Effector memory CD8-positive, alpha-beta T cell (primary cell): ENCODE results near the gene DNASE1L2.
"Not testable (repeated sequence)": the region's sequence is repeated elsewhere in the genome, so short reads cannot be mapped to it uniquely, and the experiment has no call there.

ENCODE experiments used
- ATAC-seq: fragments of 150-1000 bp; cut with Tn5 transposase; replicated peaks from 2 replicates; pipeline ENCODE4 v1.10.0; 2021; ENCODE audit warnings: mild to moderate bottlenecking, moderate library complexity
- DNase-seq, 3 experiments: peaks; one replicate each; pipeline ENCODE4 v3.0.0; 2021
- H3K27ac Mint-ChIP-seq, 2 donors: one replicate each; pipeline ENCODE4 v1.8.0; 2022; ENCODE audit warnings: mild to moderate bottlenecking in 2 of 2, mixed read lengths in 2 of 2, moderate library complexity in 2 of 2
- H3K27me3 Mint-ChIP-seq, 2 donors: one replicate each; pipeline ENCODE4 v1.8.0; 2022; ENCODE audit warnings: mixed read lengths in 2 of 2
- H3K36me3 Mint-ChIP-seq: one replicate; pipeline ENCODE4 v1.8.0; 2022; ENCODE audit warnings: mild to moderate bottlenecking, moderate library complexity, mixed read lengths; ENCODE audit not compliant: insufficient read depth
- H3K4me1 Mint-ChIP-seq, 2 donors: one replicate each; pipeline ENCODE4 v1.8.0; 2022; ENCODE audit warnings: low read depth in 2 of 2, mixed read lengths in 2 of 2
- H3K4me3 Mint-ChIP-seq, 2 donors: one replicate each; pipeline ENCODE4 v1.8.0; 2022; ENCODE audit warnings: mild to moderate bottlenecking in 2 of 2, mixed read lengths in 2 of 2, moderate library complexity in 2 of 2
- H3K9me3 Mint-ChIP-seq, 2 donors: one replicate each; pipeline ENCODE4 v1.8.0; 2022; ENCODE audit warnings: mixed read lengths in 2 of 2

DNASE1L2 gene

GRCh38 chr16:2233046-2233775, 3.0 kb upstream of the DNASE1L2 start:
- H3K4me1 Mint-ChIP-seq = peaks cover 0 to 2% of the 10 kb centered on the region in 2 donors
- no peak for DNase-seq
- ATAC-seq = no peak
- no peak overlapping the region for H3K4me3 Mint-ChIP-seq
- H3K9me3 Mint-ChIP-seq = no peaks in the 10 kb centered on the region
- H3K27me3 Mint-ChIP-seq = no peaks in the 10 kb centered on the region
- H3K36me3 Mint-ChIP-seq = peaks cover 24% of the 10 kb centered on the region
- H3K27ac Mint-ChIP-seq = no peak overlapping the region

GRCh38 chr16:2233872-2234812, 2.1 kb upstream of the DNASE1L2 start:
- Mint-ChIP-seq H3K9me3 (no peaks in the 10 kb centered on the region), H3K4me3 (no peak overlapping the region), H3K27me3 (no peaks in the 10 kb centered on the region), H3K27ac (no peak overlapping the region), H3K4me1 (peaks cover 0 to 2% of the 10 kb centered on the region in 2 donors), H3K36me3 (peaks cover 21% of the 10 kb centered on the region)
- DNase-seq (no peak), ATAC-seq (no peak)

- H3K9me3 Mint-ChIP-seq = no peaks in the 10 kb centered on the region
- no peak overlapping the region for H3K4me3 Mint-ChIP-seq
- H3K36me3 Mint-ChIP-seq = peaks cover 16% of the 10 kb centered on the region
- no peak overlapping the region for H3K27ac Mint-ChIP-seq
- no peak for ATAC-seq
- H3K4me1 Mint-ChIP-seq = peaks cover 0 to 2% of the 10 kb centered on the region in 2 donors
- no peaks in the 10 kb centered on the region for H3K27me3 Mint-ChIP-seq
- no peak for DNase-seq
Observed at GRCh38 chr16:2234813-2235170, 1.5 kb upstream of the DNASE1L2 start.

GRCh38 chr16:2235234-2235651, 1.0 kb upstream of the DNASE1L2 start:
- peaks cover 13% of the 10 kb centered on the region for H3K36me3 Mint-ChIP-seq
- H3K27ac Mint-ChIP-seq = no peak overlapping the region
- peaks cover 0 to 2% of the 10 kb centered on the region in 2 donors for H3K4me1 Mint-ChIP-seq
- no peaks in the 10 kb centered on the region for H3K9me3 Mint-ChIP-seq
- no peaks in the 10 kb centered on the region for H3K27me3 Mint-ChIP-seq
- DNase-seq = no peak
- ATAC-seq = no peak
- no peak overlapping the region for H3K4me3 Mint-ChIP-seq

- no peak overlapping the region for H3K27ac Mint-ChIP-seq
- H3K4me3 Mint-ChIP-seq = peak overlapping the region in 1 of 2 donors; percentile 14
- H3K36me3 Mint-ChIP-seq = peaks cover 10% of the 10 kb centered on the region
- ATAC-seq (no peak), DNase-seq (no peak)
- H3K4me1 Mint-ChIP-seq = peaks cover 0 to 2% of the 10 kb centered on the region in 2 donors
- no peaks in the 10 kb centered on the region for H3K27me3 Mint-ChIP-seq
- H3K9me3 Mint-ChIP-seq = no peaks in the 10 kb centered on the region
Observed at GRCh38 chr16:2235695-2236336, 428 bp upstream of the DNASE1L2 start.

GRCh38 chr16:2237102-2237482, 848 bp downstream of the DNASE1L2 start:
- H3K27me3 Mint-ChIP-seq = no peaks in the 10 kb centered on the region
- peaks cover 0 to 2% of the 10 kb centered on the region in 2 donors for H3K4me1 Mint-ChIP-seq
- no peak overlapping the region for H3K27ac Mint-ChIP-seq
- ATAC-seq (no peak), DNase-seq (no peak)
- no peaks in the 10 kb centered on the region for H3K9me3 Mint-ChIP-seq
- peaks cover 11% of the 10 kb centered on the region for H3K36me3 Mint-ChIP-seq
- H3K4me3 Mint-ChIP-seq = no peak overlapping the region

GRCh38 chr16:2237493-2238149, 1.4 kb downstream of the DNASE1L2 start:
- ATAC-seq (no peak), DNase-seq (no peak)
- no peaks in the 10 kb centered on the region for H3K27me3 Mint-ChIP-seq
- peaks cover 11% of the 10 kb centered on the region for H3K36me3 Mint-ChIP-seq
- no peak overlapping the region for H3K4me3 Mint-ChIP-seq
- no peak overlapping the region for H3K27ac Mint-ChIP-seq
- peaks cover 0 to 2% of the 10 kb centered on the region in 2 donors for H3K4me1 Mint-ChIP-seq
- H3K9me3 Mint-ChIP-seq = no peaks in the 10 kb centered on the region

GRCh38 chr16:2238150-2238837, 2.0 kb downstream of the DNASE1L2 start:
- DNase-seq (no peak), ATAC-seq (no peak)
- Mint-ChIP-seq H3K4me3 (no peak overlapping the region), H3K27ac (no peak overlapping the region), H3K36me3 (peaks cover 11% of the 10 kb centered on the region), H3K27me3 (no peaks in the 10 kb centered on the region), H3K9me3 (no peaks in the 10 kb centered on the region), H3K4me1 (peaks cover 0 to 2% of the 10 kb centered on the region in 2 donors)

- Mint-ChIP-seq H3K4me3 (no peak overlapping the region), H3K27ac (no peak overlapping the region), H3K27me3 (no peaks in the 10 kb centered on the region), H3K4me1 (no peaks in the 10 kb centered on the region), H3K9me3 (no peaks in the 10 kb centered on the region), H3K36me3 (peaks cover 6% of the 10 kb centered on the region)
- no peak for ATAC-seq
- DNase-seq = no peak
Observed at GRCh38 chr16:2238838-2239675, 2.8 kb downstream of the DNASE1L2 start.

GRCh38 chr16:2240331-2240730, 4.1 kb downstream of the DNASE1L2 start:
- not testable (repeated sequence) for H3K9me3 Mint-ChIP-seq, H3K4me1 Mint-ChIP-seq, ATAC-seq, H3K36me3 Mint-ChIP-seq, H3K27ac Mint-ChIP-seq, H3K27me3 Mint-ChIP-seq, H3K4me3 Mint-ChIP-seq, DNase-seq

GRCh38 chr16:2242598-2242997, 6.4 kb downstream of the DNASE1L2 start:
- DNase-seq (no peak), ATAC-seq (no peak)
- Mint-ChIP-seq H3K4me3 (no peak overlapping the region), H3K36me3 (peaks cover 4% of the 10 kb centered on the region), H3K4me1 (no peaks in the 10 kb centered on the region), H3K9me3 (no peaks in the 10 kb centered on the region), H3K27ac (peak overlapping the region in 1 of 2 donors; percentile 19), H3K27me3 (no peaks in the 10 kb centered on the region)

GRCh38 chr16:2243031-2243528, 6.8 kb downstream of the DNASE1L2 start:
- no peaks in the 10 kb centered on the region for H3K27me3 Mint-ChIP-seq
- H3K4me1 Mint-ChIP-seq = no peaks in the 10 kb centered on the region
- H3K4me3 Mint-ChIP-seq = no peak overlapping the region
- ATAC-seq (no peak), DNase-seq (no peak)
- H3K36me3 Mint-ChIP-seq = peaks cover 4% of the 10 kb centered on the region
- H3K9me3 Mint-ChIP-seq = no peaks in the 10 kb centered on the region
- H3K27ac Mint-ChIP-seq = no peak overlapping the region
